HL-60 (cell line): ENCODE measurements around the gene FABP1.

Experiments used
- CTCF ChIP-seq: IDR thresholded peaks from one replicate; pipeline ENCODE4 v1.5.1; 2011; ENCODE audit warnings: low read length, control low read depth, inconsistent platforms; ENCODE audit not compliant: insufficient read depth
- GABPA ChIP-seq: IDR thresholded peaks from 2 replicates; pipeline ENCODE4 v1.6.1; 2012; ENCODE audit warnings: low read depth
- POLR2AphosphoS5 ChIP-seq: IDR thresholded peaks from 2 replicates; pipeline ENCODE4 v1.6.1; 2012; ENCODE audit warnings: low read depth
- REST ChIP-seq: IDR thresholded peaks from 2 replicates; pipeline ENCODE4 v1.6.1; 2012; ENCODE audit warnings: low read depth; ENCODE audit not compliant: insufficient replicate concordance

GRCh38 chr2:88090446-88091283 lies 37.2 kb downstream of the FABP1 start:
- TF ChIP-seq CTCF (no peak), POLR2AphosphoS5 (no peak), REST (no peak), GABPA (no peak)
